Psoas muscle (tissue), 8 donors: ENCODE data around the gene CACNA1C. TPM values are rescaled to one million over a fixed set of nuclear protein-coding genes. Genes with fewer than 3 reads are reported as not detected.

ENCODE experiments used
- ATAC-seq, 4 donors: fragments of 200-7000 bp; cut with Tn5 transposase; one replicate each; pipeline ENCODE4 v1.9.1; 2020; ENCODE audit warnings: moderate library complexity in 3 of 4, mild to moderate bottlenecking in 2 of 4
- DNase-seq, 2 donors: peaks; one replicate each; pipeline ENCODE4 v3.0.0-alpha.2; 2020
- H3K27ac ChIP-seq: fragments of 200-600 bp; one replicate; pipeline ENCODE4 v1.8.0; 2022
- H3K27me3 ChIP-seq, 3 donors: fragments of 200-600 bp in 1 of 3; one replicate each; pipeline versions ENCODE4 v1.6.1 to v1.8.0; 2013 to 2022; ENCODE audit warnings: low read length in 2 of 3, mild to moderate bottlenecking in 2 of 3, moderate library complexity in 1 of 3; ENCODE audit not compliant: insufficient read depth in 3 of 3
- H3K36me3 ChIP-seq, 2 donors: fragments of 200-600 bp in 1 of 2; one replicate each; pipeline versions ENCODE4 v1.6.1 to v1.8.0; 2013 to 2022; ENCODE audit warnings: low read depth in 1 of 2, mild to moderate bottlenecking in 1 of 2, moderate library complexity in 1 of 2; ENCODE audit not compliant: insufficient read depth in 1 of 2
- H3K4me1 ChIP-seq: fragments of 200-600 bp; one replicate; pipeline ENCODE4 v1.8.0; 2022
- H3K4me3 ChIP-seq: fragments of 200-600 bp; one replicate; pipeline ENCODE4 v1.8.0; 2022; ENCODE audit warnings: mild to moderate bottlenecking
- H3K9me3 ChIP-seq: fragments of 200-600 bp; one replicate; pipeline ENCODE4 v1.8.0; 2022
- WGBS, 3 donors: extraction: QIAGEN DNeasy Blood & Tissue Kit; methylation state at CpG; one replicate each; pipeline versions ENCODE4 v1.1.6 to v1.1.7; 2013; 5-methylcytosine and 5-hydroxymethylcytosine counted together
- intact Hi-C, 2 donors: fragments of 100-400 bp; cut with DNase I; formaldehyde crosslinking; loops; one replicate each; pipeline versions ENCODE4 v1.11.0 to v1.14.2; 2022
- polyA plus RNA-seq, 3 donors: library from polyadenylated mRNA; stranded (reverse); fragments of 200-250 nt; gene quantifications; one replicate each; pipeline ENCODE4 v1.2.3, GENCODE V29; 2013
- total RNA-seq, 4 donors: library from RNA; stranded (reverse); fragmentation: NEBNext Ultra II Directional in 2 of 4; extraction: Animal tissue kit (Norgen Biotek cat#: 25700) in 2 of 4; gene quantifications; one replicate each; pipeline versions ENCODE4 v1.2.1 to v1.2.4, GENCODE V29; 2021 to 2023
- TF ChIP-seq, protein P1 (sequence below): fragments of 200-600 bp; IDR thresholded peaks from one replicate; pipeline ENCODE4 v1.8.0; 2022; ENCODE audit warnings: antibody characterized with exemption
- donor health status: healthy with polysubstance abuse.
- donor health status: DM: no; HTN: no; CAD: no; lungs with moderate emphysema.
- donor health status: Bipolar disorder and iron deficiency.
- donor health status: healthy.
- donor health status: DM: yes; HTN: yes; CAD: no.
- donor health status: DM: no; HTN: no; CAD: no.
- donor health status: DM: no; HTN: no; CAD: no.
- donor health status: DM: yes; HTN: yes; CAD: no.

The CACNA1C gene
- total and polyA plus RNA-seq, 7 donors = 0.26 to 2.9 (median 0.95) TPM

DNA sequence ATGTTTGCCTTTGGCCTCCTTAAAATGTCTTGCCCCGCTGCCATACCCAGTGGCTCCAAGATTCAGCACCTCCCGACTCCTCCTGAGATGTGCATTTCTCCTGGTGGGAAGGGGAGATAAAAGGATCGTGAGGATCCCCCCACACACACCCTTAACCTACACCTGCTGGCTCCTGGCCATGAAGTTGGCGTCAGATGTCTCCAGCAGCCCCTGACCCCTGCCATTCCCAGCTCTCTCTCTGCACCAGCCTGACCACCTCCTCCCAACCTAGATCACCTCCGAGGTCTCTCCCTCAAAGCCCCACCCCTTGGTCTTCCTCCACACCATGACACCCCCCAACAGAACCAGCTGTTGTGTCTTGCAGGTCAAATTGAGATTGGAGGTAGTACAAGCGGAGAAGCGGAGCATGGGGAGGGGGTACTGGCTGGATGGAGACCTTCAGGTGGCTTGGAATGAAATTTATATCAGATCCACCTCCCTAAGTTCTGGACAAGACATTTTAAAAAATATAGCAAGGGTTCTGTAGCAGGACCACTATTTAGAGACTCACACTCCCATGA is 590.9 kb downstream of the CACNA1C start:
- H3K27me3 ChIP-seq = peaks cover 0 to 40% (median 2%) of the 10 kb centered on the region in 3 donors
- DNase-seq (no peak), ATAC-seq (no peak)
- H3K36me3 ChIP-seq = no peaks in the 10 kb centered on the region
- intact Hi-C loops = no loop called here
- H3K27ac ChIP-seq = no peak overlapping the region
- H3K9me3 ChIP-seq = no peaks in the 10 kb centered on the region
- H3K4me3 ChIP-seq = no peak overlapping the region
- TF ChIP-seq, protein P1, sequence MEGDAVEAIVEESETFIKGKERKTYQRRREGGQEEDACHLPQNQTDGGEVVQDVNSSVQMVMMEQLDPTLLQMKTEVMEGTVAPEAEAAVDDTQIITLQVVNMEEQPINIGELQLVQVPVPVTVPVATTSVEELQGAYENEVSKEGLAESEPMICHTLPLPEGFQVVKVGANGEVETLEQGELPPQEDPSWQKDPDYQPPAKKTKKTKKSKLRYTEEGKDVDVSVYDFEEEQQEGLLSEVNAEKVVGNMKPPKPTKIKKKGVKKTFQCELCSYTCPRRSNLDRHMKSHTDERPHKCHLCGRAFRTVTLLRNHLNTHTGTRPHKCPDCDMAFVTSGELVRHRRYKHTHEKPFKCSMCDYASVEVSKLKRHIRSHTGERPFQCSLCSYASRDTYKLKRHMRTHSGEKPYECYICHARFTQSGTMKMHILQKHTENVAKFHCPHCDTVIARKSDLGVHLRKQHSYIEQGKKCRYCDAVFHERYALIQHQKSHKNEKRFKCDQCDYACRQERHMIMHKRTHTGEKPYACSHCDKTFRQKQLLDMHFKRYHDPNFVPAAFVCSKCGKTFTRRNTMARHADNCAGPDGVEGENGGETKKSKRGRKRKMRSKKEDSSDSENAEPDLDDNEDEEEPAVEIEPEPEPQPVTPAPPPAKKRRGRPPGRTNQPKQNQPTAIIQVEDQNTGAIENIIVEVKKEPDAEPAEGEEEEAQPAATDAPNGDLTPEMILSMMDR = no peak
- H3K4me1 ChIP-seq = no peaks in the 10 kb centered on the region
- WGBS, 3 donors = 83 to 86% (median 84%) methylated on average over 7 of the region's 7 CpGs

DNA sequence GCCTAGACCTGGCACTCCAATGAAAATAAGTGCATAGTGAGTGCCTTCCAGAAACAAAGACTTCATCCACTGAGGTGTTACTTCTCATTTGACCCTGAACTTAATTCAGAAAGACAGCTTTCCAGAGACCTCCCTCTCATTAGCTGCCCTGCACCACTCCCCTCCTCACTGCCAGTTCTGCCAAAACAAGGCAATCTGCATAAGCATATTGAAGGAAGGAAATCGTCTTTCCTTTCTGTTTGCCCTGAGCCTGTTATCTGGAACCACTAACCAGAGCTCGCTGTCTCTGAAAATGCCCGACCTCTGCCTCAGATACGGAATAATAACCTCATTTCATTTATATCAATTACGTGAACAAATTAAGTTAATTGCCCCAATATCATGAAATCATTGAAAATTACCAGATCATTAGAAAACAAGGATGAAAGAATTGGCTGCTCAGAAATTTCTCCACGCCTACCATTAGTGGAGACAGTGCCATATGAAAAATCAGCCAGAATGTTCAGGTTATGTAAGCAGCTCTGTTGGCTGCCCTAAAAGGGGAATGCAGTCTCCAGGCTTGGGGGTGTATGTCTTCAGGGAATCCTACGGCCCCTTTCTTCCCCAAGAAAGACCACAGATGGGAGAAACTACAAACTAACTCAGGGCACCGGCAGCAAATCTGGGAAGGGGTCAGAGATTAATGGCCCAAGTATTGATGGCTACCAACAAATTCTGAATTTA is 592.1 kb downstream of the CACNA1C start:
- H3K27ac ChIP-seq = no peak overlapping the region
- TF ChIP-seq, protein P1 = no peak

DNA sequence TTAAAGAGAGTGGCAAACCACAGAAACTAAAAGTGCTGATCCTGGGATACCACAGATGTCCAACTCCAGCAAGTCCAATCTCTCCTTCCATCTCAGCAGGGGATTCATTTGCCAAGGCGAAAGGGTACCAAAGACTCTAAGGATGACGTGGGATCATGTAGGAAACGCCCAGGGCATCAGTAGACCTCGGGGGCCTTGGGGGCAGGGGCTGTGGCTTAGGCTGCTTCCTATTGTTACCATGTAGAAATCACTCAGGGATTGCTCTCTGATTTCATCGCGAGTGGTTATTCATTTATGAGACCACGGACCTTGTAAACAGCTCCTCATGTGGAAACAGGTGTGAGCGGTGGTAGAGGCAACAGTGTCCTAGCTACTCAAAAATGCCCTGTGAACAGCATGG is 592.7 kb downstream of the CACNA1C start:
- Histone ChIP-seq H3K27me3 (peaks cover 0 to 53% (median 2%) of the 10 kb centered on the region in 3 donors), H3K4me3 (no peak overlapping the region), H3K36me3 (no peaks in the 10 kb centered on the region), H3K27ac (no peak overlapping the region), H3K4me1 (no peaks in the 10 kb centered on the region), H3K9me3 (no peaks in the 10 kb centered on the region)
- intact Hi-C loops = no loop called here
- TF ChIP-seq, protein P1 = no peak
- 66 to 70% (median 68%) methylated on average over 8 of the region's 8 CpGs for WGBS, 3 donors
- ATAC-seq = no peak
- no peak for DNase-seq

More for the DNA sequence above, 592.1 kb downstream of the CACNA1C start:
- 53 to 66% (median 59%) methylated on average over 8 of the region's 8 CpGs for WGBS, 3 donors
- Histone ChIP-seq H3K9me3 (no peaks in the 10 kb centered on the region), H3K4me3 (no peak overlapping the region), H3K36me3 (no peaks in the 10 kb centered on the region), H3K27me3 (peaks cover 0 to 47% (median 2%) of the 10 kb centered on the region in 3 donors), H3K4me1 (no peaks in the 10 kb centered on the region)
- intact Hi-C loops = no loop called here
- ATAC-seq (no peak), DNase-seq (no peak)

DNA sequence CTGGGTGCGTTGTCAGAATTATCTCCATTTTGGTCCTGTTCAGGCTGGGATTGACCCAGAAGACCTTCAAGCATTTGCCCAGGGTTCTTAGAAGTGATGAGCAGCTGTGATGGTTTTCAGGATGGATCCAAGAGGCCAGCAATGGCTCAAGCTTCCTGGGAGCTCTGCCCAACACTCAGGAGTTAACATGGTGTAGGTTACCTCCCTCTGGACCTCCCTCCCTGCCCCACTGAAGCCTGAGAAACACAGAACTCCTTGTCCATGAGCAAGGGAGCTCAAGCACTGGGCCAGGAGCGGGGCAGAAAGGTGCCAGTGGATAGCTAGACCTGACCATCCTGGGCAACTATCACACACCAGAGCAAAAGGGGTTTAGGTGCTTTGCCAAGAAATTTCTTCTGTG is 593.6 kb downstream of the CACNA1C start:
- Histone ChIP-seq H3K4me1 (no peaks in the 10 kb centered on the region), H3K27me3 (peaks cover 0 to 57% (median 2%) of the 10 kb centered on the region in 3 donors), H3K9me3 (no peaks in the 10 kb centered on the region), H3K4me3 (no peak overlapping the region), H3K27ac (no peak overlapping the region), H3K36me3 (no peaks in the 10 kb centered on the region)
- no peak for ATAC-seq
- no peak for DNase-seq
- TF ChIP-seq, protein P1 = no peak
- WGBS, 3 donors = 84 to 94% (median 86%) methylated on average over 2 of the region's 2 CpGs
- intact Hi-C loops = no loop called here
